ENCODE results near the gene DNAJC6.

DNA sequence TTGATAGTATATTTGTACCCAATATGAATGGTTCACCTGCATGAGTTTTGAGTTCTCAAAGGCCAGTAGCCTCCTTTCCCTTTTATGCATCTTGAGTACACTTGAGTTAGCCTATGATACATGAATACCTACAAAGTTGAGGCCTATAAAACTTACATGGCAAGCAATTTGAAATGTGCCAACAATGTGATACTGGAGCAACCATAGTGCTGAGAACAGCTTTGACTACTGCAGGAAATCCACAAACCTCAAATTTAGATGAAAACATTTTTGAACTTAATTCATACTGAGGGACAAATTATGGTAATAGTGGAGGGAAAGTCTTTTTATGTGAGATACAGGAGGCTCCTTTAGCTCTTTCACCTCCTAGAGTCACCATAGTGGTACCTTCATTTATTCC is 148.5 kb downstream of the DNAJC6 start:
- TF ChIP-seq, protein P1, sequence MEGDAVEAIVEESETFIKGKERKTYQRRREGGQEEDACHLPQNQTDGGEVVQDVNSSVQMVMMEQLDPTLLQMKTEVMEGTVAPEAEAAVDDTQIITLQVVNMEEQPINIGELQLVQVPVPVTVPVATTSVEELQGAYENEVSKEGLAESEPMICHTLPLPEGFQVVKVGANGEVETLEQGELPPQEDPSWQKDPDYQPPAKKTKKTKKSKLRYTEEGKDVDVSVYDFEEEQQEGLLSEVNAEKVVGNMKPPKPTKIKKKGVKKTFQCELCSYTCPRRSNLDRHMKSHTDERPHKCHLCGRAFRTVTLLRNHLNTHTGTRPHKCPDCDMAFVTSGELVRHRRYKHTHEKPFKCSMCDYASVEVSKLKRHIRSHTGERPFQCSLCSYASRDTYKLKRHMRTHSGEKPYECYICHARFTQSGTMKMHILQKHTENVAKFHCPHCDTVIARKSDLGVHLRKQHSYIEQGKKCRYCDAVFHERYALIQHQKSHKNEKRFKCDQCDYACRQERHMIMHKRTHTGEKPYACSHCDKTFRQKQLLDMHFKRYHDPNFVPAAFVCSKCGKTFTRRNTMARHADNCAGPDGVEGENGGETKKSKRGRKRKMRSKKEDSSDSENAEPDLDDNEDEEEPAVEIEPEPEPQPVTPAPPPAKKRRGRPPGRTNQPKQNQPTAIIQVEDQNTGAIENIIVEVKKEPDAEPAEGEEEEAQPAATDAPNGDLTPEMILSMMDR (IDR thresholded peaks at IDR 0.05) = no peak
- no peak for TF ChIP-seq ZFX (IDR thresholded peaks at IDR 0.05; ENCODE audit: borderline replicate concordance)

All from 22Rv1 (cell line).